ENCODE measurements around the gene SRXN1.

The SRXN1 gene

GRCh38 chr20:602111-602970 lies 50.7 kb downstream of the SRXN1 start:
- no peak for DNase-seq

- DNase-seq = no peak
Measured at GRCh38 chr20:600736-601135, 52.3 kb downstream of the SRXN1 start.

- no peak for DNase-seq
Measured at GRCh38 chr20:600141-600540, 52.9 kb downstream of the SRXN1 start.

- no peak for DNase-seq
Measured at GRCh38 chr20:598133-598850, 54.7 kb downstream of the SRXN1 start.

GRCh38 chr20:597560-597959 lies 55.4 kb downstream of the SRXN1 start:
- no peak for DNase-seq

Data from NK-92 treated with Interleukin-12 subunit alpha and Interleukin-12 subunit beta, amount 100 ng/mL, for 24 hours (cell line).